ENCODE data around the gene POLA2.

The POLA2 gene

GRCh38 chr11:65279279-65279678, 17.5 kb downstream of the POLA2 start:
- no peak for DNase-seq (ENCODE audit: low read depth in 1 of 2, low spot score in 1 of 2)
- TF ChIP-seq JUND (IDR thresholded peaks at IDR 0.05; ENCODE audit: low read depth), result no peak
- in situ Hi-C loops (cut with HindIII; ENCODE audit: low pct_unique_long_range_greater_than_20kb, low sequenced_read_pairs), result no loop called here

- in situ Hi-C loops (cut with HindIII; ENCODE audit: low pct_unique_long_range_greater_than_20kb, low sequenced_read_pairs), result no loop called here
- no peak for TF ChIP-seq JUND (IDR thresholded peaks at IDR 0.05; ENCODE audit: low read depth)
- no peak for DNase-seq (ENCODE audit: low read depth in 1 of 2, low spot score in 1 of 2)
Observed at GRCh38 chr11:65279741-65280440, 18.1 kb downstream of the POLA2 start.

DNA sequence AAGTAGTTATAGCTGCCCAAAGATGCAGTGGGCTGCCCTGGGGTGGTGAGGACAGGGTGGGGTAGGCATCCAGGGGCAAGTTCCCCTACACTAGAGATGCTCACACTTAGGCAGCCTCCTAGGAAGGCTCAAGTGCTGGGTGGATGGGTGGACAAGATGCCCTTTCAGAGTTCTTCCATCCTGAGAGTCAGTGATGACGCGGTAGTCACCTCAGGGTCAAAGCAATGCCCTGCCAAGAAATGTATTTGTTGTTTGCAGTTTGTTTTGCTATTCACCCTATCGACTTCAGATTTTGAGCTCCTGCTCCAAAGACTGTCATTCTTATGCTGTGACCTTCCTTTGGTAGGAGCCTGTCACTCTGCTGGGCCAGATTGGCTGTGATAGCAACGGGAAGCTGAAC, 18.9 kb downstream of the POLA2 start:
- no peak for DNase-seq (ENCODE audit: low read depth in 1 of 2, low spot score in 1 of 2)
- in situ Hi-C loops (cut with HindIII; ENCODE audit: low pct_unique_long_range_greater_than_20kb, low sequenced_read_pairs), result no loop called here
- TF ChIP-seq JUND (IDR thresholded peaks at IDR 0.05; ENCODE audit: low read depth), result no peak

- no peak for DNase-seq (ENCODE audit: low read depth in 1 of 2, low spot score in 1 of 2)
- TF ChIP-seq JUND (IDR thresholded peaks at IDR 0.05; ENCODE audit: low read depth), result no peak
- in situ Hi-C loops (cut with HindIII; ENCODE audit: low pct_unique_long_range_greater_than_20kb, low sequenced_read_pairs), result no loop called here
Observed at GRCh38 chr11:65286686-65287085, 24.9 kb downstream of the POLA2 start.

- TF ChIP-seq JUND (IDR thresholded peaks at IDR 0.05; ENCODE audit: low read depth), result no peak
- in situ Hi-C loops (cut with HindIII; ENCODE audit: low pct_unique_long_range_greater_than_20kb, low sequenced_read_pairs), result no loop called here
- no peak for DNase-seq (ENCODE audit: low read depth in 1 of 2, low spot score in 1 of 2)
Observed at GRCh38 chr11:65287601-65288000, 25.8 kb downstream of the POLA2 start.

- in situ Hi-C loops (cut with HindIII; ENCODE audit: low pct_unique_long_range_greater_than_20kb, low sequenced_read_pairs), result no loop called here
- DNase-seq (ENCODE audit: low read depth in 1 of 2, low spot score in 1 of 2), result no peak
Observed at GRCh38 chr11:65288706-65289536, 27.2 kb downstream of the POLA2 start.

GRCh38 chr11:65290448-65291165, 28.8 kb downstream of the POLA2 start:
- no peak for TF ChIP-seq JUND (IDR thresholded peaks at IDR 0.05; ENCODE audit: low read depth)
- in situ Hi-C loops (cut with HindIII; ENCODE audit: low pct_unique_long_range_greater_than_20kb, low sequenced_read_pairs), result no loop called here
- no peak for DNase-seq (ENCODE audit: low read depth in 1 of 2, low spot score in 1 of 2)

More at GRCh38 chr11:65288706-65289536, 27.2 kb downstream of the POLA2 start:
- TF ChIP-seq JUND (IDR thresholded peaks at IDR 0.05; ENCODE audit: low read depth), result no peak

DNA sequence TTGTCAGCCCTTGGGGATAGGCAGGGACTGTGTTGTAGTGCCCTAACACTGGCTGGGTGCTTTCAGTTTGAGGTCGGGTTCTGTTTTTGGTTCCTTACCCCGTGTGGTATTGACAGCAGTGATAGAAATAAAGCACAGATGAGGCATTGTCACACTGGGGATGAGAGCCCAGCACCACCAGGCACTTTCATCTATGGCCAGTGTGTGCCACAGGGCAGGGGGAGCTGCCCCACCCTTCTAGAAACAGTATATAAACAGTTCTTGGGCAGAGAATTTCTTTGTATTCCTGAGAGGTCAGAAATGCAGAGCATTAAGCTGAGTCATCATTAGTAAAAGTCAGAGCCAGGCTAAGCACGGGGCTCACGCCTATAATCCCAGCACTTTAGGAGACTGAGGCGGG, 29.9 kb downstream of the POLA2 start:
- no peak for TF ChIP-seq JUND (IDR thresholded peaks at IDR 0.05; ENCODE audit: low read depth)
- in situ Hi-C loops (cut with HindIII; ENCODE audit: low pct_unique_long_range_greater_than_20kb, low sequenced_read_pairs), result no loop called here
- no peak for DNase-seq (ENCODE audit: low read depth in 1 of 2, low spot score in 1 of 2)

- in situ Hi-C loops (cut with HindIII; ENCODE audit: low pct_unique_long_range_greater_than_20kb, low sequenced_read_pairs), result no loop called here
- TF ChIP-seq JUND (IDR thresholded peaks at IDR 0.05; ENCODE audit: low read depth), result no peak
- DNase-seq (ENCODE audit: low read depth in 1 of 2, low spot score in 1 of 2), result no peak
Observed at GRCh38 chr11:65292890-65293289, 31.1 kb downstream of the POLA2 start.

DNA sequence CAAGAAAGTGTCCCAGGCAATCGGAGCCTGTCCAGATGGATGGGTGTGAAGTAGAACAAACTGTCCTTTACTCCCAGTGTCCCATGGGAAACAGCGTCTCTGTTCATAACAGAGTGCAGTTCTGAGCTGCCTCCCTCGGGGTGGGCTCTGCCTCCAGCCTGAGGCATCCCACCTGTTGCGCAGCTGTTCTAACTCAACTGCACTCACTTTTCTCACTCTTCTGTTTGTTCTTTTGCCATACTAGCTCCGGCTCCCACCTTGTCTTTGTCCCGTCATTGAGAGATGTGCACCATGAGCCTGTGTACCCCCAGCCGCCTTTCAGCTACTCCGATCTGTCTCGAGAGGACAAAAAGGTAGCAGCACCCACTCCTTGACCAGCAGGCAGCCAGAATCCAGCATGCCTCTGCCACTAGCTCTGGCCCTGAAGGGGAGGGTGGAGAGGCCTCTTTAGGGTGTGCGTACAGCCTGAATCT, 32.2 kb downstream of the POLA2 start:
- no peak for DNase-seq (ENCODE audit: low read depth in 1 of 2, low spot score in 1 of 2)
- in situ Hi-C loops (cut with HindIII; ENCODE audit: low pct_unique_long_range_greater_than_20kb, low sequenced_read_pairs), result no loop called here
- TF ChIP-seq JUND (IDR thresholded peaks at IDR 0.05; ENCODE audit: low read depth), result no peak

- DNase-seq (ENCODE audit: low read depth in 1 of 2, low spot score in 1 of 2), result no peak
- in situ Hi-C loops (cut with HindIII; ENCODE audit: low pct_unique_long_range_greater_than_20kb, low sequenced_read_pairs), result no loop called here
- TF ChIP-seq JUND (IDR thresholded peaks at IDR 0.05; ENCODE audit: low read depth), result no peak
Observed at GRCh38 chr11:65295001-65295400, 33.2 kb downstream of the POLA2 start.

- no peak for DNase-seq (ENCODE audit: low read depth in 1 of 2, low spot score in 1 of 2)
- TF ChIP-seq JUND (IDR thresholded peaks at IDR 0.05; ENCODE audit: low read depth), result no peak
- in situ Hi-C loops (cut with HindIII; ENCODE audit: low pct_unique_long_range_greater_than_20kb, low sequenced_read_pairs), result no loop called here
Observed at GRCh38 chr11:65295571-65296341, 34.0 kb downstream of the POLA2 start.
